BJ (cell line): ENCODE data around the gene XPO6. TPM values are rescaled to one million over a fixed set of nuclear protein-coding genes. Genes with fewer than 3 reads are reported as not detected.

Source experiments
- CTCF ChIA-PET: fragments of 350-600 bp; formaldehyde crosslinking; extraction: SDS; loops from one replicate; lab custom pipeline; 2021; ENCODE audit warnings: antibody characterized with exemption, inconsistent platforms; lab: Yijun Ruan, JAX
- POLR2A ChIA-PET: fragments of 300-600 bp; sonication (Branson Sonifier 250); formaldehyde crosslinking; extraction: SDS; loops from one replicate; lab custom pipeline; 2021; ENCODE audit warnings: antibody characterized with exemption; lab: Charles Lee
- DNase-seq: peaks from one replicate; pipeline ENCODE4 v3.0.0-alpha.2; 2011; ENCODE audit warnings: low read depth
- H3K27me3 ChIP-seq: 2 replicates; pipeline ENCODE4 v1.6.0; 2011; ENCODE audit warnings: low read length; ENCODE audit not compliant: control insufficient read depth, insufficient read depth
- H3K36me3 ChIP-seq: 2 replicates; pipeline ENCODE4 v1.5.1; 2011; ENCODE audit warnings: low read length; ENCODE audit not compliant: control insufficient read depth, insufficient read depth
- H3K4me3 ChIP-seq: 2 replicates; pipeline ENCODE4 v1.5.1; 2011; ENCODE audit warnings: low read depth, mild to moderate bottlenecking, control low read depth, low read length
- polyA plus RNA-seq: library from polyadenylated mRNA; depleted of rRNA; stranded (reverse); fragments of >200 nt; gene quantifications from 2 replicates; pipeline ENCODE4 v1.2.3, GENCODE V29; 2011
- TF ChIP-seq, protein P1 (sequence below): IDR thresholded peaks from 2 replicates; pipeline ENCODE4 v1.5.1; 2011; ENCODE audit warnings: low read depth, mild to moderate bottlenecking, control low read depth, inconsistent platforms, low read length, moderate library complexity; ENCODE audit not compliant: insufficient read depth

XPO6 gene
- polyA plus RNA-seq, 1 experiment = 239 TPM

DNA sequence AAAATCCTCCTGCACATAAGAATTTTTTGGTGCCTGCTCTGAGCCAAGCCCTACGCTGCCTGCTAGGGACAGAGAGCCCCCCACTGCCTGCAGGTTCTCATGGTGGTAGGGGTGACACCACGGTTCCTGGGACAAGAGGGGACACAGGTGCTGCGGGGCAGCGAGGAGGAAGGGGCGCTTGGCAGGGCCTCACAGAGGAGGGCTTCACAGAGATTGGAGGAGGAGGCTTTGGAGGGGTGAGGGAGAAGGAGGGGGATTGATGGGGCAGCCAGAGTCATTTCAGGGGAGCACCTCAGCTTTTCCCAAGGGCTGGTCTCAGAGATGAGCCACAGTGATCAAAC, 118.4 kb downstream of the XPO6 start:
- Histone ChIP-seq H3K36me3 (peaks cover 12% of the 10 kb centered on the region), H3K27me3 (no peaks in the 10 kb centered on the region), H3K4me3 (no peak overlapping the region)
- CTCF ChIA-PET = interaction anchor here (0.7 to 3.6 kb wide), 2 partner anchors 23 to 124 kb away, joined by 4 to 15 read pairs; no protein-coding TSS in a partner anchor
- DNase-seq = no peak
- TF ChIP-seq, protein P1, sequence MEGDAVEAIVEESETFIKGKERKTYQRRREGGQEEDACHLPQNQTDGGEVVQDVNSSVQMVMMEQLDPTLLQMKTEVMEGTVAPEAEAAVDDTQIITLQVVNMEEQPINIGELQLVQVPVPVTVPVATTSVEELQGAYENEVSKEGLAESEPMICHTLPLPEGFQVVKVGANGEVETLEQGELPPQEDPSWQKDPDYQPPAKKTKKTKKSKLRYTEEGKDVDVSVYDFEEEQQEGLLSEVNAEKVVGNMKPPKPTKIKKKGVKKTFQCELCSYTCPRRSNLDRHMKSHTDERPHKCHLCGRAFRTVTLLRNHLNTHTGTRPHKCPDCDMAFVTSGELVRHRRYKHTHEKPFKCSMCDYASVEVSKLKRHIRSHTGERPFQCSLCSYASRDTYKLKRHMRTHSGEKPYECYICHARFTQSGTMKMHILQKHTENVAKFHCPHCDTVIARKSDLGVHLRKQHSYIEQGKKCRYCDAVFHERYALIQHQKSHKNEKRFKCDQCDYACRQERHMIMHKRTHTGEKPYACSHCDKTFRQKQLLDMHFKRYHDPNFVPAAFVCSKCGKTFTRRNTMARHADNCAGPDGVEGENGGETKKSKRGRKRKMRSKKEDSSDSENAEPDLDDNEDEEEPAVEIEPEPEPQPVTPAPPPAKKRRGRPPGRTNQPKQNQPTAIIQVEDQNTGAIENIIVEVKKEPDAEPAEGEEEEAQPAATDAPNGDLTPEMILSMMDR = no peak
- POLR2A ChIA-PET = no interaction called here

DNA sequence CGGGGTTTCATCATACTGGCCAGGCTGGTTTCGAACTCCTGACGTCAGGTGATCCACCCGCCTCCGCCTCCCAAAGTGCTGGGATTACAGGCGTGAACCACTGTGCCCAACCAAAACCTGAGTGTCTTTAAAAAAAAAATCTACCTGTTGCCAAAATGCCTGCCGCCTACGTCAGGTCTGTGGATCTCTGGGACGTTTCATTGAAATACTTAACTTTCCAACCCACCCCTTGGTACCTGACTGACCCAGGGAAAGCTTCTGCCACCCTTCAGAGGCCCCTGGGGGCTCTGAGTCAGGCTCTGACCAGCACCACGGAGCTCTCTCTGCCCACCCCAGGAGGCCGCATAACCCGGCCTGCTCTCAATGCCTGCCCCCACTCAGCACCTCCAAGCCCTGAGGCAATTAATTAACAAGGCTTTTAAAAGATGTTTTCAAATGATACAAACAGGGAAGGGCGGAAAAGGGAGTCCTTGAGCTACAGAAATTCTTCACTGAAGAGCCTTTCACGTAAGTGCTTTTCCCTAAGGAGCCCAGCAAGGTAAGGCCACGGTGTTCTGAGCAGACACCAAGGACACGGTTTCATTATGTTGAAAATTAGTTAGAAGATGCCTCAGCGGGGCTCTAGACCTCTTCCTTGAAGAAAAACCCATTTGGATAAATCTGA, 118.9 kb downstream of the XPO6 start:
- no peaks in the 10 kb centered on the region for H3K27me3 ChIP-seq
- CTCF ChIA-PET = interaction anchor here (0.7 to 3.6 kb wide), 3 partner anchors 12 to 125 kb away, joined by 4 to 15 read pairs (median 12); no protein-coding TSS in a partner anchor
- H3K36me3 ChIP-seq = peaks cover 8% of the 10 kb centered on the region
- H3K4me3 ChIP-seq = no peak overlapping the region
- TF ChIP-seq, protein P1 = no peak
- no peak for DNase-seq
- POLR2A ChIA-PET = no interaction called here

DNA sequence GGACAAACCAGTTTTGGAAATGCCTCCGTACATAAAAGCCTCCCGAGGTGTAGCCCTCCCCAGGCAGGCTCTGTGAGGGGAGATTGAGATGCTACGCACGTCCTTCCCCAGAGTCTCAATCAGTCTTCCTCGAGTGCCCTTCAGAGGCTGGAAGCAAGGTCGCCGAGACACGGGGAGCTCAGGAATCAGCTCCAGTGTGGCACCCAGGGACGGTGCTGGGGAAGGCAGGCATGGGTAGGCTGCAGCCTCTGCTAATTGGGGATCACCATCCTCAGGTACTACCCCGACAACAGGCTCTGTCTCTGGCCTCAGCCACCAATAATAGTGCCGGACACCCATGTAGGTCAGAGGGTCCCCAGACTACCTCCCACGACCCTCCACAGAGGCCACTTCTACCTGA, 120.1 kb downstream of the XPO6 start:
- POLR2A ChIA-PET = no interaction called here
- H3K4me3 ChIP-seq = no peak overlapping the region
- no peak for DNase-seq
- no peaks in the 10 kb centered on the region; the same call in 1 of the 2 replicates for H3K36me3 ChIP-seq
- TF ChIP-seq, protein P1 = no peak
- CTCF ChIA-PET = interaction anchor here (3.2 to 3.6 kb wide), 2 partner anchors 11 to 21 kb away, joined by 12 to 15 read pairs; no protein-coding TSS in a partner anchor
- H3K27me3 ChIP-seq = no peaks in the 10 kb centered on the region

DNA sequence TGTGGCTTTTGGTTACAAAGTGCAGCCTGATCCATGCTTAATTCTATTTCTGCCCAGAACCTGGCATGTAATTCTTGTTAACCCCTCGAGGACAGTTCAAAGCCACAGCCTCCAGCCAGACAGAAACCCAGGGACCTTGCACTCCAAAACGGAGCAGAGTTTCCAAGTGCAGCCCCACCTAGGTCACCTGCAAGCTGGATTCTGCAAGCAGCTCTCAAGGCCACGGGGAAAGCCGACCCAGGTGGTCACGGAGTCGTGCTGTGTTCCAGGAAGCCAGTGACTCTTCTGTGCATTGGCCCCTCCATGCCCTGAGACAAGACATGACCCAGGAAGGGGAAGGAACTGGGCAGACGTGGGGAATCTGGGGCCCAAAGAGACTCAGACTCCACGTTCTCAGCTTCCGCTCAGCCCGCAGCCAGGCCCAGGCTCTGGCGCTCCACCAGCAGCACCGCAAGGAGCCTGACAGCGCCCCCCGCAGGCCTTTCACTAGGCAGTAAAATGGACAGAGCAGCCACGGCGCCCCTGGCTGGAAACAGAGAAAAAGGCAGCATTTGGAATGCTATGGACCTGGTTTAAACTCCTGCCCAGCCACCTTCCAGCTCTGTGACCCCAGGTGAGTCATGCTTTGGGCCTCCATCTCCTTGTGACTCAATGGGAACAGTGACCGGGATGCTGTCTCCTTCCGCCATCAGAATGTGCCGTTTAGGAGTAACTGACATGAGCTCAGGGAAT, 121.0 kb downstream of the XPO6 start:
- no peaks in the 10 kb centered on the region; the same call in 1 of the 2 replicates for H3K36me3 ChIP-seq
- no peak overlapping the region for H3K4me3 ChIP-seq
- ChIA-PET CTCF (interaction anchor here (3.2 to 3.6 kb wide), 2 partner anchors 10 to 20 kb away, joined by 12 to 15 read pairs; no protein-coding TSS in a partner anchor), POLR2A (no interaction called here)
- no peaks in the 10 kb centered on the region for H3K27me3 ChIP-seq
- no peak for DNase-seq
- TF ChIP-seq, protein P1 = no peak

DNA sequence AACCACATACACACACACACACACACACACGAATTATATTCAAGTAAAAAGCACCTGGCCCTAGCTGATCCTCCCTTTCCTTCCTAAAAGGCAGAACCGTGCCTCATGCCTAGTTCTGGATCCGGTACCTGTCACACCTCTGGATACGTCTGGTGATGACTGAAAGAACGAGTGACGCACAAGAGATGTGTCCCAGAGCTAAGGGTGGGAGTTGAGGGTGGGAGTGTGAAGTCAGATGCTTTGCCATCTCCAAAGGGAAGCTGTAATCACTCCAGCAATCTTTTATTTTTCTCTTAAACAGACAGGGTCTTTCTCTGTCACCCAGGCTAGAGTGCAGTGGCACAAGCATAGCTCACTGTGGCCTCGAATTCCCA, 121.8 kb downstream of the XPO6 start:
- no peak for DNase-seq
- ChIA-PET CTCF (interaction anchor here (3.2 to 3.6 kb wide), 2 partner anchors 9 to 20 kb away, joined by 12 to 15 read pairs; no protein-coding TSS in a partner anchor), POLR2A (no interaction called here)
- no peaks in the 10 kb centered on the region; the same call in 1 of the 2 replicates for H3K36me3 ChIP-seq
- H3K27me3 ChIP-seq = no peaks in the 10 kb centered on the region
- TF ChIP-seq, protein P1 = no peak
- H3K4me3 ChIP-seq = no peak overlapping the region
